Measurements from ENCODE around the gene ROR2.

The ROR2 gene

DNA sequence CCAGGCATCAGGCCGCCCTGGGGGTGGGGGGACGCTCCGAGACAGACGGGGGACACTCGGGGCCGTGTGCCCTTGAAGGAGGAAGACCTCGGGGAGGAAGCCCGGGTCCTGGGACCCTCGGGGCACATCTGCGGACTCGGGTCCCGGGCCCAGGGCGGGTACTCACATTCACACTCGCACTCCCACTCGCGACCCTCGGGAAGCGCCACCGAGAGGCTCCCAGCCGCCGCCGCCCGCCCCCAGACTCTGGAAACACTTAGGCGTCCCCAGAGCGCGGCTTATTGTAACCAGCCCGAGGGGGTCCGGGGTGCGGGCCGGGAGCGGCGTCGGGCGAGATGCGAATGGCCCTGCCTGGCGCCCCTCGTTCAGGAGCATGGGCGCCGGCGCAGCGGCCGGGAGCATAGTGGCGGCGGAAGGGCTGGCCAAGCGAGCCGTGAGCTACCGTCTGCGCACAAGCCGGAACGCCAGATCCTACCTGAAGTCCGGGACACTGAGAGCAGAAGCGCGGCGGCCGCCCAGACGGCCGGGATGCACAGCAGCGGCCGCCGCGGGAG is 559 bp downstream of the ROR2 start:
- no peak for TF ChIP-seq CTCF (IDR thresholded peaks at IDR 0.05; ENCODE audit: low read depth, low read length, missing control alignments)
- no peak for DNase-seq (ENCODE audit: extremely low read depth, low read depth)
- peak overlapping the region; percentile 60 for H3K4me3 ChIP-seq (replicated peaks; ENCODE audit: low read depth, low read length)

- TF ChIP-seq CTCF (IDR thresholded peaks at IDR 0.05; ENCODE audit: low read depth, low read length, missing control alignments) = peak; percentile 11
- DNase-seq (ENCODE audit: extremely low read depth, low read depth) = no peak
- peak overlapping the region; percentile 60 for H3K4me3 ChIP-seq (replicated peaks; ENCODE audit: low read depth, low read length)
These were observed 1.2 kb downstream of the ROR2 start for GRCh38 chr9:91948597-91949391.

DNA sequence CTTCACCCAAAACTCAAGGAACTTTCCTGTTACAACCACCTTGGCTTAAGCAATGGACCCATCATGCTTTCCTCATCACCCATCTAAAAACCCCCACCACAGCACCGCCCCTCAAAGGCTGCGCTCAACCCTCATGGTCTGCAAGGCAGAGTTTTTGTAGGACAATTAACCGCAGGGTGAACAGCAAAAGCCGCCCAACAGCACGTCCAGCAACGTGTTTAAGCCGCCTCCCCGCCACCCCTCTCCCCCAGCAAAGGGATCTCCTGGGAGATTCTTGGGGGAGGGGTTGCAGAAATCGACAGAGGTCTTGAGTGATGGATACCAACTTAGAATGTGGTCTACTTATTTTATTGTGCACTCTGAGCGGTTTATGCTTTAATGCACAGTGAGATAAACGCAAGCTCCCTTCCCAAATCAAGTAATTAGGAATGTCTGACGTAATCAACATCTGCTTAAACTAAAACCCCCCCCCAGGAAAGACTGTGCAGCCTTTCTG is 1.9 kb downstream of the ROR2 start:
- H3K4me3 ChIP-seq (replicated peaks; ENCODE audit: low read depth, low read length) = peak overlapping the region; percentile 60
- no peak for DNase-seq (ENCODE audit: extremely low read depth, low read depth)
- no peak for TF ChIP-seq CTCF (IDR thresholded peaks at IDR 0.05; ENCODE audit: low read depth, low read length, missing control alignments)

DNA sequence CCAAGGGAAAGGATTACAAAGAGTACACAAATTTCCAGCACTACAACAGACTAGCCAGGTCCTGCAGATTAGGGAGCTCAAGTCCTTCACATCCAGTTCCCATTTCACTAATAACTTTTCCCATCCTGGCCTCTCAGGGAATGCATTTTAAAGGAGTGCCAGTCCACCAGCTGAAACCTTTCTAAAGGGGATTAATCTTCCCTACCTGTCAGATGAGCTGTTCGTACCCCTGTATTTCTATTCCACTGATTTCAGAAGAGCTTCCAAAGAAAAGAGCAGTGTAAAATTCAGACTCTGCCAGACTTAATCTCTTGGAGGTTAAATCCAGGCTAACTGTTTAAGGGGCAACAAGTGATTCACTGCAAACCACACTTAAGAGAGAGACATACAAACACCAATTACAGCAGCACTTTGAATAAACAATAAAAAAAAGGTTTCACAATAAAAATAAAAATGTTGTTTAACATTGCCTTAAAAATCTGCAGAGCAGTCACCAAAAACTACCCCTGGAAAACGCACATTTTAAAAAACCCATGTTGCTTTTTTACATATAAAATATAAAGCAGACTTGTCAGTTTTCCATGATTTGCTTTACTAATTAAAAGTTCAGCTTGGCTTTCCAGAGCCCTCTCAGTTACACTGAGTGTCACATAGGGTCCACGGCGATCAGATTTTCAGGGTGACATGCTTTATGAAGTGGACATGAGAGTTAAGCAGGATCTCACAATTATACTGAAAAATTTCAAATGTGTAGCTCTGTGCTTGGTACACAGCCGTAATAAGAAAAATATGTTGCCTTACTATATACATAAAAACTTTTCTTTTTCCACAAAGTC is 3.2 kb downstream of the ROR2 start:
- DNase-seq (ENCODE audit: extremely low read depth, low read depth) = no peak
- TF ChIP-seq CTCF (IDR thresholded peaks at IDR 0.05; ENCODE audit: low read depth, low read length, missing control alignments) = no peak
- no peak overlapping the region for H3K4me3 ChIP-seq (replicated peaks; ENCODE audit: low read depth, low read length)

GRCh38 chr9:91946196-91946595 is 3.8 kb downstream of the ROR2 start:
- TF ChIP-seq CTCF (IDR thresholded peaks at IDR 0.05; ENCODE audit: low read depth, low read length, missing control alignments) = no peak

DNA sequence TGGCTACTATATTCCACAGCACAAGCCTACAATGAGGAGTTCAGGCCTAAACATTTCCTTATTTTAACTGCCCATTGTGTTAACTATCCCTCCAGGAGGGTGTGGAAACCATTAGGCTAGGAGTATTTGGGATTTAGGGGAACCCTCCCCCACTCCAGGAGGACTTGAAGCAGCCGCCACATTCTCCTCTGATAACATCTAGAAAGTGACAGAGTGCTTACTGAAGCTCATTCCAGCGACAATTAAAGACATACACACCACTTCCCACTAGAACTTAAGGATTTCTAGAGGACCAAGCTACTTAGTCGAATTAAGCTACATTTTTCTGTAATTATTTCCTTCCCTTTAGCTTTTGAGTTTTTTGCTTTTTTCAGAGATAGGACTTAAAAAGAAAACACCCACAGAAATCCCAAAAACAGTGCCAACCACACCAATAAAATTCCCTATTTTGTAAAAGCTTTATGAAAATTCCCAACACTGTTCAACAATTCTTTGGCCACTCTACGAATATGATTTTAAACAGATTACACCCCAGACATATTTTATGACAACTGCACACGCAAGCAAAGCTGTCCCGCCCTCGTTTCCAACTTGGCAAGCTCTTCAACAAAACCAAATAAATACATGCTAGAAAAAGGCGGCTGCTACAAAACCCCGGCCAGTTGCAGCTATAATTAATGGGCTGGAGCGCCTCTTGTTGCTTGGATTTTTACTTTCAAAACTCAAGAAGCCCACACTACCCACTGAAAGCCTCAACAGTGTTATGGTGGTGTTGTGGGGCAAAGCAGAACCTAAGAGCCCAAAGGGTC is 4.5 kb downstream of the ROR2 start:
- no peak overlapping the region for H3K4me3 ChIP-seq (replicated peaks; ENCODE audit: low read depth, low read length)
- DNase-seq (ENCODE audit: extremely low read depth, low read depth) = no peak
- no peak for TF ChIP-seq CTCF (IDR thresholded peaks at IDR 0.05; ENCODE audit: low read depth, low read length, missing control alignments)

More at GRCh38 chr9:91946196-91946595, 3.8 kb downstream of the ROR2 start:
- DNase-seq (ENCODE audit: extremely low read depth, low read depth) = no peak
- no peak overlapping the region for H3K4me3 ChIP-seq (replicated peaks; ENCODE audit: low read depth, low read length)

All from HFF-Myc (cell line).